HepG2 (cell line): ENCODE data around the gene ST6GALNAC3. TPM values are rescaled to one million over a fixed set of nuclear protein-coding genes. Genes with fewer than 3 reads are reported as not detected.

Experiments used
- MBD4 ChIP-seq: IDR thresholded peaks from 2 replicates; pipeline ENCODE4 v1.6.1; 2012; ENCODE audit warnings: low read length, inconsistent platforms, borderline replicate concordance
- MTF1 ChIP-seq: sonication (generic); formaldehyde crosslinking; IDR thresholded peaks from 2 replicates; pipeline ENCODE4 v1.5.0; 2020; ENCODE audit warnings: missing genetic modification reagents
- SOX6 ChIP-seq, 2 experiments: fragments of 450-650 bp in 1 of 2; sonication (generic) in 1 of 2; formaldehyde crosslinking in 1 of 2; IDR thresholded peaks; 2 replicates each; pipeline versions ENCODE4 v1.4.0 to v1.6.1; 2017 to 2020; ENCODE audit warnings: antibody characterized with exemption in 1 of 2, mild to moderate bottlenecking in 1 of 2, missing genetic modification reagents in 1 of 2
- TSC22D2 ChIP-seq: sonication (generic); formaldehyde crosslinking; IDR thresholded peaks from 2 replicates; pipeline ENCODE4 v1.5.1; 2020; ENCODE audit warnings: missing genetic modification reagents, mild to moderate bottlenecking, borderline replicate concordance
- ZEB1 ChIP-seq: IDR thresholded peaks from 2 replicates; pipeline ENCODE4 v1.6.1; 2012; ENCODE audit warnings: mild to moderate bottlenecking, low read depth, inconsistent platforms; ENCODE audit not compliant: insufficient replicate concordance
- ZFAT ChIP-seq: sonication (generic); formaldehyde crosslinking; conservative IDR thresholded peaks from 2 replicates; pipeline ENCODE4 v1.8.1; 2023; ENCODE audit warnings: missing genetic modification reagents, inconsistent platforms
- ZNF354B ChIP-seq: sonication (generic); formaldehyde crosslinking; IDR thresholded peaks from 2 replicates; pipeline ENCODE4 v1.8.0; 2022; ENCODE audit warnings: mild to moderate bottlenecking, missing genetic modification reagents
- ZNF460 ChIP-seq: sonication (generic); formaldehyde crosslinking; IDR thresholded peaks from 2 replicates; pipeline ENCODE4 v1.5.1; 2020; ENCODE audit warnings: missing genetic modification reagents, mild to moderate bottlenecking, borderline replicate concordance
- ZNF724P ChIP-seq: sonication (generic); formaldehyde crosslinking; IDR thresholded peaks from 2 replicates; pipeline ENCODE4 v1.8.0; 2022; ENCODE audit warnings: missing genetic modification reagents, borderline replicate concordance
- ZNF878 ChIP-seq: sonication (generic); formaldehyde crosslinking; IDR thresholded peaks from 2 replicates; pipeline ENCODE4 v1.8.1; 2023; ENCODE audit warnings: mild to moderate bottlenecking, missing genetic modification reagents, moderate library complexity
- ZSCAN30 ChIP-seq: sonication (generic); formaldehyde crosslinking; IDR thresholded peaks from 2 replicates; pipeline ENCODE4 v1.5.0; 2020; ENCODE audit warnings: mild to moderate bottlenecking, missing genetic modification reagents
- polyA plus RNA-seq, 8 experiments: library from polyadenylated mRNA; depleted of rRNA in 3 of 8; stranded (reverse) in 7 of 8; unstranded in 1 of 8; fragments of >200 nt; fragmentation: Illumina TruSeq in 4 of 8; extraction: Trizol in 4 of 8; gene quantifications; 2 replicates each; pipeline versions ENCODE4 v1.2.1 to v1.2.3, GENCODE V29; 2011 to 2016; ENCODE audit warnings: low read depth in 4 of 8, missing spikeins in 1 of 8, mixed read lengths in 1 of 8; ENCODE audit not compliant: insufficient read depth in 1 of 8
- total RNA-seq, 5 experiments: library from RNA; depleted of rRNA; stranded (reverse); fragments of >200 nt; fragmentation: Illumina TruSeq; extraction: Trizol; gene quantifications; 2 replicates each; pipeline ENCODE4 v1.2.3, GENCODE V29; 2016; ENCODE audit warnings: low read depth in 1 of 5
- TF ChIP-seq, protein P1 (sequence below): sonication (generic); formaldehyde crosslinking; IDR thresholded peaks from 2 replicates; pipeline ENCODE4 v1.9.0; 2021; ENCODE audit warnings: mild to moderate bottlenecking, missing genetic modification reagents

ST6GALNAC3 gene
- total and polyA plus RNA-seq, 2 of the 13 experiments (the other 11 are each of a cell fraction or from before 2014, with no cell fraction given) = not detected

DNA sequence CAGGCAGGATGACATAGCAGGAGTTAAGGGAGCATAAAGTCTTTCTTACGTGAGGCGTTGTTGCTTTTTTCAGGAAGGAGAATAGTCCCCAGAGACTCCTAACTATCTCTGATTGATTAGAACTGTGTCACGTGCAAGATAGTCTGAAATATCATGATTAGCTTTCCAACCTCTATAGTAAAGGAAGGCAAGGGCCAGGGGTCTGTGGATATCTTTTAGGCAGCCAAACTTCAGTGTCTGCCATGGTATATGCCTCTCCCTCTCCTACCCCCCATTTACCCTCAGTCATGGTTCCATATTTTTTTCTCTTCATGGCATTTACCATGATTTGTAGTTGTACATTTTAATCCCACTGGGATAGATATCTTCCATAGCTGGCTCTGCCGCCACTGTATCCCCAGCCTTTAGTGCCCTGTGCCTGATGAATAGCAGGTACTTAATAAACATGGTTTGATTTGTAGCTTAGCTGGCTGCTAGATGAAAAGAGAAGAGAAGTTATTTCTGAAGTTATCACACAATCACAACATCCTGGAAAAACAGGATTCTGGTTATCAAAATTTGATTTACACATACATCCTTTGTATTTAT is 474.1 kb downstream of the ST6GALNAC3 start (continued):
- TF ChIP-seq MTF1 (CRISPR knock-in tag) (no peak), ZNF724P (CRISPR knock-in tag) (no peak), ZSCAN30 (CRISPR knock-in tag) (no peak), ZFAT (CRISPR knock-in tag) (no peak), ZNF354B (CRISPR knock-in tag) (no peak), SOX6 (IDR thresholded peaks at IDR 0.05) (no peak), SOX6 (CRISPR knock-in tag; IDR thresholded peaks at IDR 0.05) (no peak), ZNF460 (CRISPR knock-in tag) (no peak), ZEB1 (no peak), ZNF878 (CRISPR knock-in tag) (no peak), TSC22D2 (CRISPR knock-in tag) (no peak), MBD4 (no peak)
- TF ChIP-seq, protein P1, sequence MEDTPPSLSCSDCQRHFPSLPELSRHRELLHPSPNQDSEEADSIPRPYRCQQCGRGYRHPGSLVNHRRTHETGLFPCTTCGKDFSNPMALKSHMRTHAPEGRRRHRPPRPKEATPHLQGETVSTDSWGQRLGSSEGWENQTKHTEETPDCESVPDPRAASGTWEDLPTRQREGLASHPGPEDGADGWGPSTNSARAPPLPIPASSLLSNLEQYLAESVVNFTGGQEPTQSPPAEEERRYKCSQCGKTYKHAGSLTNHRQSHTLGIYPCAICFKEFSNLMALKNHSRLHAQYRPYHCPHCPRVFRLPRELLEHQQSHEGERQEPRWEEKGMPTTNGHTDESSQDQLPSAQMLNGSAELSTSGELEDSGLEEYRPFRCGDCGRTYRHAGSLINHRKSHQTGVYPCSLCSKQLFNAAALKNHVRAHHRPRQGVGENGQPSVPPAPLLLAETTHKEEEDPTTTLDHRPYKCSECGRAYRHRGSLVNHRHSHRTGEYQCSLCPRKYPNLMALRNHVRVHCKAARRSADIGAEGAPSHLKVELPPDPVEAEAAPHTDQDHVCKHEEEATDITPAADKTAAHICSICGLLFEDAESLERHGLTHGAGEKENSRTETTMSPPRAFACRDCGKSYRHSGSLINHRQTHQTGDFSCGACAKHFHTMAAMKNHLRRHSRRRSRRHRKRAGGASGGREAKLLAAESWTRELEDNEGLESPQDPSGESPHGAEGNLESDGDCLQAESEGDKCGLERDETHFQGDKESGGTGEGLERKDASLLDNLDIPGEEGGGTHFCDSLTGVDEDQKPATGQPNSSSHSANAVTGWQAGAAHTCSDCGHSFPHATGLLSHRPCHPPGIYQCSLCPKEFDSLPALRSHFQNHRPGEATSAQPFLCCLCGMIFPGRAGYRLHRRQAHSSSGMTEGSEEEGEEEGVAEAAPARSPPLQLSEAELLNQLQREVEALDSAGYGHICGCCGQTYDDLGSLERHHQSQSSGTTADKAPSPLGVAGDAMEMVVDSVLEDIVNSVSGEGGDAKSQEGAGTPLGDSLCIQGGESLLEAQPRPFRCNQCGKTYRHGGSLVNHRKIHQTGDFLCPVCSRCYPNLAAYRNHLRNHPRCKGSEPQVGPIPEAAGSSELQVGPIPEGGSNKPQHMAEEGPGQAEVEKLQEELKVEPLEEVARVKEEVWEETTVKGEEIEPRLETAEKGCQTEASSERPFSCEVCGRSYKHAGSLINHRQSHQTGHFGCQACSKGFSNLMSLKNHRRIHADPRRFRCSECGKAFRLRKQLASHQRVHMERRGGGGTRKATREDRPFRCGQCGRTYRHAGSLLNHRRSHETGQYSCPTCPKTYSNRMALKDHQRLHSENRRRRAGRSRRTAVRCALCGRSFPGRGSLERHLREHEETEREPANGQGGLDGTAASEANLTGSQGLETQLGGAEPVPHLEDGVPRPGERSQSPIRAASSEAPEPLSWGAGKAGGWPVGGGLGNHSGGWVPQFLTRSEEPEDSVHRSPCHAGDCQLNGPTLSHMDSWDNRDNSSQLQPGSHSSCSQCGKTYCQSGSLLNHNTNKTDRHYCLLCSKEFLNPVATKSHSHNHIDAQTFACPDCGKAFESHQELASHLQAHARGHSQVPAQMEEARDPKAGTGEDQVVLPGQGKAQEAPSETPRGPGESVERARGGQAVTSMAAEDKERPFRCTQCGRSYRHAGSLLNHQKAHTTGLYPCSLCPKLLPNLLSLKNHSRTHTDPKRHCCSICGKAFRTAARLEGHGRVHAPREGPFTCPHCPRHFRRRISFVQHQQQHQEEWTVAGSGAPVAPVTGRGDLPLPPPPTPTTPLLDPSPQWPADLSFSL (CRISPR knock-in tag) = no peak
